ENCODE measurements around the gene LHX3. TPM values are rescaled to one million over a fixed set of nuclear protein-coding genes. Genes with fewer than 3 reads are reported as not detected.

Gene LHX3
- total and polyA plus RNA-seq, 2 donors (not counting 1 experiment from before 2014, with no cell fraction given): 0.07 to 0.30 TPM

DNA sequence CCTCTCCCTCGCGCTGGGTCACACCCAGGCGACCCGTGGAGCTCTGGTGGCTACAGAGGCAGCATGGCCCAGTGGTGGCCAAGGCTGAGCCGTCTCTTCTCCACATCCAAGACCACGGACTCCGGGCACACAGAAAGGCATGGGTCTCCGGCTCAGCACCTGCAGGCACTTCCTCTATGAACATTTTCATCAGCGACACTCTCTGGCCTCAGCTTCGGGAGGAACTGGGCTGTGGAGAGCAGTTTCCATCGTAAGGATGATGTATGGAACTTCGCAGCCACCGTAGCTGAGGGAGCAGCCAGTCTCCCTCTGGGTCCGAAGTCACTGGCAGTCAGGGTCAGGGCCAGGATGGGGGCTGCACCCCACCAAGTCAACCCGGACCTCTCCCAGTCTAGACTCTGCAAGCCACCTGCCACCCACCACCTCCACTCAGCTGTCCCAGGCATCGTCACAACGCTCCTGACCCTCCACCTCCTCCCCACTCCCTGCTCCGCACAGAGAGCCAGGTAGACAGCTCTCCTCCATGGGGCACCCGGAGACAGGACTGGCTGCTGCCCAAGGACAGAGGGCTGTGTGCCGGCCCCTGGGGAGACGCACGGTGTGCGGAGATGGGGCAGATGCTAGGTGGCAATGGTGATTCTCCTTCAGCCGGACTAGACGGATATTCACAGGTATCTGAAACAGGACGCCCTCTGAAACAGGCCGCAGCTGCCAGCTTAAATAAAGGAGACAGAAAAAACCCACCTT, 31.0 kb upstream of the LHX3 start:
- 96% methylated on average over 24 of the region's 27 CpGs for WGBS (ENCODE audit: insufficient coverage)
- H3K4me3 Mint-ChIP-seq: peak overlapping the region; percentile 44
- H3K4me1 Mint-ChIP-seq: peaks cover 88% of the 10 kb centered on the region
- intact Hi-C loops (cut with micrococcal nuclease): loop anchor here (5.0 kb wide), 1 partner anchor 44 kb away; no protein-coding TSS in a partner anchor
- H3K27me3 Mint-ChIP-seq: no peaks in the 10 kb centered on the region
- H4K20me1 ChIP-seq (ENCODE audit: control insufficient read depth, insufficient read depth, low read length, poor library complexity, severe bottlenecking): peaks cover 97% of the 10 kb centered on the region
- H3K9me3 Mint-ChIP-seq (ENCODE audit: insufficient read depth): no peaks in the 10 kb centered on the region
- ATAC-seq (ENCODE audit: low read depth) (no peak), DNase-seq (no peak)
- H2AFZ ChIP-seq (ENCODE audit: insufficient read depth, low read depth, low read length, poor library complexity, severe bottlenecking): no peak overlapping the region
- peaks cover 100% of the 10 kb centered on the region for H3K79me2 ChIP-seq (ENCODE audit: control insufficient read depth, insufficient read depth, low read length)
- TF ChIP-seq EZH2 (IDR thresholded peaks at IDR 0.05; ENCODE audit: borderline replicate concordance, insufficient read depth, low read depth, low read length, poor library complexity, severe bottlenecking): no peak
- TF ChIP-seq, protein P1, sequence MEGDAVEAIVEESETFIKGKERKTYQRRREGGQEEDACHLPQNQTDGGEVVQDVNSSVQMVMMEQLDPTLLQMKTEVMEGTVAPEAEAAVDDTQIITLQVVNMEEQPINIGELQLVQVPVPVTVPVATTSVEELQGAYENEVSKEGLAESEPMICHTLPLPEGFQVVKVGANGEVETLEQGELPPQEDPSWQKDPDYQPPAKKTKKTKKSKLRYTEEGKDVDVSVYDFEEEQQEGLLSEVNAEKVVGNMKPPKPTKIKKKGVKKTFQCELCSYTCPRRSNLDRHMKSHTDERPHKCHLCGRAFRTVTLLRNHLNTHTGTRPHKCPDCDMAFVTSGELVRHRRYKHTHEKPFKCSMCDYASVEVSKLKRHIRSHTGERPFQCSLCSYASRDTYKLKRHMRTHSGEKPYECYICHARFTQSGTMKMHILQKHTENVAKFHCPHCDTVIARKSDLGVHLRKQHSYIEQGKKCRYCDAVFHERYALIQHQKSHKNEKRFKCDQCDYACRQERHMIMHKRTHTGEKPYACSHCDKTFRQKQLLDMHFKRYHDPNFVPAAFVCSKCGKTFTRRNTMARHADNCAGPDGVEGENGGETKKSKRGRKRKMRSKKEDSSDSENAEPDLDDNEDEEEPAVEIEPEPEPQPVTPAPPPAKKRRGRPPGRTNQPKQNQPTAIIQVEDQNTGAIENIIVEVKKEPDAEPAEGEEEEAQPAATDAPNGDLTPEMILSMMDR (IDR thresholded peaks at IDR 0.05): no peak
- no peak overlapping the region for H3K27ac Mint-ChIP-seq
- H3K4me1 ChIP-seq (ENCODE audit: control insufficient read depth in 2 of 2, insufficient read depth in 2 of 2, low read length in 2 of 2): peaks cover 54 to 90% of the 10 kb centered on the region in 2 donors
- no peak overlapping the region for H3K9ac ChIP-seq (ENCODE audit: low read length)
- CTCF ChIA-PET: no interaction called here
- H3K4me3 ChIP-seq (ENCODE audit: control extremely low read depth in 1 of 5, extremely low read depth in 1 of 5, insufficient read depth in 1 of 5, low read depth in 2 of 5, low read length in 4 of 5): no peak overlapping the region
- H3K27ac ChIP-seq (ENCODE audit: low read length in 2 of 2): no peak overlapping the region
- H3K9me3 ChIP-seq (ENCODE audit: control extremely low read depth in 1 of 3, control insufficient read depth in 2 of 3, insufficient read depth in 1 of 3, low read length in 2 of 3): no peaks in the 10 kb centered on the region
- no peaks in the 10 kb centered on the region for H3K27me3 ChIP-seq (replicated peaks in 1 of 4; ENCODE audit: control extremely low read depth in 1 of 4, control insufficient read depth in 3 of 4, insufficient read depth in 4 of 4, low read length in 3 of 4)
- H3K36me3 ChIP-seq (replicated peaks in 1 of 2; ENCODE audit: control extremely low read depth in 1 of 2, control insufficient read depth in 1 of 2, extremely low read depth in 1 of 2, insufficient read depth in 2 of 2, low read length in 1 of 2): peaks cover 0 to 57% of the 10 kb centered on the region in 2 experiments
- no peak overlapping the region for H3K4me2 ChIP-seq (replicated peaks; ENCODE audit: low read depth, low read length, poor library complexity, severe bottlenecking)
- POLR2A ChIA-PET: interaction anchor here (2.9 kb wide), 1 partner anchor 10 kb away, joined by 18 read pairs; no protein-coding TSS in a partner anchor

DNA sequence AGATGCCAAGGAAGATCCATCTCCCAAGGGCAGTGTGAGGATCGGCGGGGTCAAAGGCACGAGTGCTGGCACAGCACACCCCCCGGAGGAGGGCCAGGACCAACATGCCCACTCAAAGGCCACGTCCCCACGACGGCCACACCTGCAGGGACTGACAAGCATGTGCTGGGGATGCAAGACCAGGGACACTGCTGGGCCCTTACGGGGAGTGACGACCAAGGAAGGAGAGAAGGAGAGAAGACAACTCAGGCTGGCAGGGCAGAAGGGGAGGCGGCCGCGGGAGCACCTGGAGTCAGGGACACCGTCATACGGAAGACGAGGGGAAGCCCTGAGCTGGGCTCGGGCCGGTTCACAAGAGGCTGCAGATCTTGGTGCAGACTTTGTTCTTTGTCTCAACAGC, 30.2 kb upstream of the LHX3 start:
- H3K27ac Mint-ChIP-seq: no peak overlapping the region
- no peak overlapping the region for H2AFZ ChIP-seq (ENCODE audit: insufficient read depth, low read depth, low read length, poor library complexity, severe bottlenecking)
- H3K9me3 ChIP-seq (ENCODE audit: control extremely low read depth in 1 of 3, control insufficient read depth in 2 of 3, insufficient read depth in 1 of 3, low read length in 2 of 3): no peaks in the 10 kb centered on the region
- no peak overlapping the region for H3K9ac ChIP-seq (ENCODE audit: low read length)
- H4K20me1 ChIP-seq (ENCODE audit: control insufficient read depth, insufficient read depth, low read length, poor library complexity, severe bottlenecking): peaks cover 97% of the 10 kb centered on the region
- H3K27ac ChIP-seq (ENCODE audit: low read length in 2 of 2): no peak overlapping the region
- no peak overlapping the region for H3K4me3 ChIP-seq (ENCODE audit: control extremely low read depth in 1 of 5, extremely low read depth in 1 of 5, insufficient read depth in 1 of 5, low read depth in 2 of 5, low read length in 4 of 5)
- WGBS (ENCODE audit: insufficient coverage): 99% methylated on average over 17 of the region's 17 CpGs
- no peak overlapping the region for H3K4me3 Mint-ChIP-seq
- H3K9me3 Mint-ChIP-seq (ENCODE audit: insufficient read depth): no peaks in the 10 kb centered on the region
- TF ChIP-seq, protein P1 (IDR thresholded peaks at IDR 0.05): no peak
- no peak for TF ChIP-seq EZH2 (IDR thresholded peaks at IDR 0.05; ENCODE audit: borderline replicate concordance, insufficient read depth, low read depth, low read length, poor library complexity, severe bottlenecking)
- no peak for DNase-seq
- ATAC-seq (ENCODE audit: low read depth): no peak
- CTCF ChIA-PET: interaction anchor here (1.5 kb wide), 1 partner anchor 8 kb away, joined by 6 read pairs; no protein-coding TSS in a partner anchor
- intact Hi-C loops (cut with micrococcal nuclease): loop anchor here (5.0 kb wide), 1 partner anchor 43 kb away; no protein-coding TSS in a partner anchor
- H3K79me2 ChIP-seq (ENCODE audit: control insufficient read depth, insufficient read depth, low read length): peaks cover 100% of the 10 kb centered on the region
- POLR2A ChIA-PET: interaction anchor here (0.6 to 2.9 kb wide), 2 partner anchors 10 to 239 kb away, joined by 3 to 18 read pairs; no protein-coding TSS in a partner anchor
- no peaks in the 10 kb centered on the region for H3K27me3 ChIP-seq (replicated peaks in 1 of 4; ENCODE audit: control extremely low read depth in 1 of 4, control insufficient read depth in 3 of 4, insufficient read depth in 4 of 4, low read length in 3 of 4)
- peaks cover 47 to 83% of the 10 kb centered on the region in 2 donors for H3K4me1 ChIP-seq (ENCODE audit: control insufficient read depth in 2 of 2, insufficient read depth in 2 of 2, low read length in 2 of 2)
- H3K36me3 ChIP-seq (replicated peaks in 1 of 2; ENCODE audit: control extremely low read depth in 1 of 2, control insufficient read depth in 1 of 2, extremely low read depth in 1 of 2, insufficient read depth in 2 of 2, low read length in 1 of 2): peaks cover 0 to 58% of the 10 kb centered on the region in 2 experiments
- H3K27me3 Mint-ChIP-seq: no peaks in the 10 kb centered on the region
- H3K4me2 ChIP-seq (replicated peaks; ENCODE audit: low read depth, low read length, poor library complexity, severe bottlenecking): no peak overlapping the region
- peaks cover 87% of the 10 kb centered on the region for H3K4me1 Mint-ChIP-seq

All from B cell (primary cell).